Gastrocnemius medialis (tissue), 4 donors: Measurements from ENCODE around the gene EEF1A2. TPM values are rescaled to one million over a fixed set of nuclear protein-coding genes. Genes with fewer than 3 reads are reported as not detected.

Experiments used
- ATAC-seq, 2 donors: fragments of 150-250 bp; one replicate each; pipeline ENCODE4 v1.9.1; 2016
- DNase-seq, 2 donors: peaks; one replicate each; pipeline ENCODE4 v3.0.0-alpha.2; 2019
- H3K27ac ChIP-seq, 4 donors: fragments of 200-600 bp; sonication (generic); 1 replicate in 1 of 4; 2 replicates in 3 of 4; pipeline ENCODE4 v1.5.1; 2016 to 2018; ENCODE audit warnings: mild to moderate bottlenecking in 2 of 4, moderate library complexity in 1 of 4
- H3K27me3 ChIP-seq, 3 donors: fragments of 200-600 bp; sonication (generic) in 2 of 3; 1 replicate in 1 of 3; 2 replicates in 2 of 3; pipeline versions ENCODE4 v1.5.1 to v1.6.0; 2016 to 2019; ENCODE audit warnings: mild to moderate bottlenecking in 1 of 3, moderate library complexity in 1 of 3
- H3K36me3 ChIP-seq, 2 donors: fragments of 200-600 bp; sonication (generic) in 1 of 2; one replicate each; pipeline ENCODE4 v1.5.1; 2017 to 2018
- H3K4me1 ChIP-seq, 2 donors: fragments of 200-600 bp; sonication (generic) in 1 of 2; one replicate each; pipeline ENCODE4 v1.5.1; 2016 to 2017; ENCODE audit warnings: mild to moderate bottlenecking in 2 of 2
- H3K4me3 ChIP-seq, 4 donors: fragments of 200-600 bp; sonication (generic) in 3 of 4; 1 replicate in 1 of 4; 2 replicates in 3 of 4; pipeline ENCODE4 v1.5.1; 2016 to 2019; ENCODE audit warnings: mild to moderate bottlenecking in 2 of 4
- H3K9me3 ChIP-seq, 3 donors: fragments of 200-600 bp; sonication (generic) in 2 of 3; 1 replicate in 1 of 3; 2 replicates in 2 of 3; pipeline ENCODE4 v1.5.1; 2016 to 2019
- CTCF ChIP-seq, 5 experiments: fragments of 450-650 bp in 3 of 5; fragments of 200-600 bp in 2 of 5; sonication (generic) in 2 of 5; IDR thresholded peaks in 4 of 5; conservative IDR thresholded peaks in 1 of 5; 1 replicate in 4 of 5; 2 replicates in 1 of 5; pipeline ENCODE4 v1.5.1; 2016 to 2019; ENCODE audit warnings: antibody characterized with exemption in 5 of 5, mild to moderate bottlenecking in 3 of 5, moderate library complexity in 3 of 5
- POLR2A ChIP-seq, 2 donors: fragments of 450-650 bp; IDR thresholded peaks; one replicate each; pipeline ENCODE4 v1.6.1; 2017; ENCODE audit warnings: antibody characterized with exemption in 2 of 2, mild to moderate bottlenecking in 2 of 2, moderate library complexity in 2 of 2
- in situ Hi-C, 4 donors: fragments of 200-750 bp; cut with MboI; loops; one replicate each; pipeline versions ENCODE4 v1.15.0 to v1.8.0; 2017; ENCODE audit warnings: low sequenced_read_pairs in 4 of 4
- intact Hi-C: fragments of 100-400 bp; cut with DNase I; formaldehyde crosslinking; loops from one replicate; pipeline ENCODE4 v1.15.1; 2023; ENCODE audit warnings: low total_unique reads
- total RNA-seq, 4 donors: library from RNA; depleted of rRNA; stranded (reverse); fragments of >200 nt; gene quantifications; one replicate each; pipeline versions ENCODE4 v1.1.0 to v1.2.3, GENCODE V29; 2016

EEF1A2 gene
- total RNA-seq, 4 donors from 2014 or later, result 1,736 to 2,603 (median 2,395) TPM

DNA sequence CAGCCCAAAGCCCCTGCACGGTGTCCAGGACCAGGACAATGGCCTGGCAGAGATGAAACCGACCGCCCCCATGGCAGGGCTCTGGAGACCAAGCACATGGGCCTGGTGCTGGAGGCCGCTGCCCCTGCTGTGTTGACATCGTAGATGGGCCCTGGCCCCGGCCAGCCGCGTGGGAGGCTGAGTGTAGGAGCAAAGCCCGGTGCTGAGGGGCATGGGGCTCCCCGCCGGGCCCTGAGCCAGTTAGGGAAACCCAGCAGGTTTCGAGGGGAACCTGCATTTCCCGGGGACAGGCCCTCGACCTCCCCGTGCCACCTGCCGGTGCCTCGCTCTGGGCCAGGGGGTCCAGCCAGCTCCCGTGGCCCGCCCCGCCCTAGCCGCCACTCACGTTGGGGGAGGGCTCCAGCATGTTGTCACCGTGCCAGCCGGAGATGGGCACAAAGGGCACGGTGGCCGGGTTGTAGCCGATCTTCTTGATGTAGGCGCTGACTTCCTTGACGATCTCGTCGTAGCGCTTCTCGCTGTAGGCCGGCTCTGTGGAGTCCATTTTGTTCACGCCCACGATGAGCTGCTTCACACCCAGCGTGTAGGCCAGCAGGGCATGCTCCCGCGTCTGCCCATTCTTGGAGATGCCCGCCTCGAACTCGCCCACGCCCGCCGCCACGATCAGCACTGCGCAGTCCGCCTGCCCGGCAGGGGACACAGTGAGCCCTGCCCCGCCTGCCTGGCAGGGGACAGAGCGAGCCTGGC lies 4.3 kb downstream of the EEF1A2 start:
- Histone ChIP-seq H3K36me3 (peaks cover 0 to 61% of the 10 kb centered on the region in 2 donors), H3K27me3 (no peaks in the 10 kb centered on the region), H3K9me3 (no peaks in the 10 kb centered on the region), H3K4me1 (peaks cover 15 to 38% of the 10 kb centered on the region in 2 donors), H3K4me3 (no peak overlapping the region), H3K27ac (peak overlapping the region; percentile 31 to 100 (median 69))
- TF ChIP-seq POLR2A (IDR thresholded peaks at IDR 0.05) (no peak), CTCF (IDR thresholded peaks at IDR 0.05 in 4 of 5, conservative IDR thresholded peaks at IDR 0.05 in 1 of 5) (no peak)
- DNase-seq (peak in 1 of 2 donors; percentile 29), ATAC-seq (no peak)
- in situ Hi-C loops (no loop called here), intact Hi-C loops (no loop called here)

GRCh38 chr20:63494084-63494419 lies 4.8 kb downstream of the EEF1A2 start:
- Histone ChIP-seq H3K27me3 (no peaks in the 10 kb centered on the region), H3K36me3 (peaks cover 0 to 66% of the 10 kb centered on the region in 2 donors), H3K9me3 (no peaks in the 10 kb centered on the region), H3K4me1 (peaks cover 15 to 34% of the 10 kb centered on the region in 2 donors), H3K4me3 (no peak overlapping the region), H3K27ac (peak overlapping the region in 3 of 4 donors; percentile 41 to 100 (median 97))
- in situ Hi-C loops (no loop called here), intact Hi-C loops (no loop called here)
- ATAC-seq (no peak), DNase-seq (peak in 1 of 2 donors; percentile 16)
- no peak for TF ChIP-seq POLR2A (IDR thresholded peaks at IDR 0.05)

- Histone ChIP-seq H3K4me3 (no peak overlapping the region), H3K27me3 (no peaks in the 10 kb centered on the region), H3K27ac (peak overlapping the region; percentile 23 to 100 (median 71)), H3K9me3 (no peaks in the 10 kb centered on the region), H3K4me1 (peaks cover 15 to 37% of the 10 kb centered on the region in 2 donors), H3K36me3 (peaks cover 0 to 71% of the 10 kb centered on the region in 2 donors)
- in situ Hi-C loops, result no loop called here
- intact Hi-C loops, result no loop called here
- peak in 1 of 2 donors; percentile 32 for DNase-seq
- no peak for ATAC-seq
- TF ChIP-seq CTCF (IDR thresholded peaks at IDR 0.05 in 4 of 5, conservative IDR thresholded peaks at IDR 0.05 in 1 of 5) (no peak), POLR2A (IDR thresholded peaks at IDR 0.05) (no peak)
Measured at GRCh38 chr20:63493563-63494020, 5.3 kb downstream of the EEF1A2 start.

DNA sequence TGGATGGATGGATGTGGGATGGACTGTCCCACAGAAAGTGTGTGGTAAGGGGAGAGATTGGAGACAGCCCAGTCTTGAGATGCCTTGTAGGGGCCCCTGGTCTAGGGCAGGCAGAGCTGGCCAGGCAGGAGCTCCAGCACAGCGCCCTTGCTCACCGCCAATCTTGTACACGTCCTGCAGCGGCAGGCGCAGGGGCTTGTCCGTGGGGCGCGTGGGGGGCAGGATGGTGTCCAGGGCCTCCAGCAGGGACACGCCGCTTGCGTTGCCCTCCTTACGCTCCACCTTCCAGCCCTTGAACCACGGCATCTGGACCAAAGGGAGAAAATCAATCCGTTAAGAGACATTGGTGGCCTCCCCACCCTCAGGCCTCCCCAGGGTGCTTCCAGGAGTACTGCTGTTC lies 5.9 kb downstream of the EEF1A2 start:
- Histone ChIP-seq H3K36me3 (peaks cover 0 to 71% of the 10 kb centered on the region in 2 donors), H3K9me3 (no peaks in the 10 kb centered on the region), H3K27me3 (no peaks in the 10 kb centered on the region), H3K4me1 (peaks cover 15 to 39% of the 10 kb centered on the region in 2 donors), H3K4me3 (no peak overlapping the region), H3K27ac (peak overlapping the region in 1 of 4 donors; percentile 100)
- intact Hi-C loops (no loop called here), in situ Hi-C loops (no loop called here)
- DNase-seq (peak in 1 of 2 donors; percentile 11), ATAC-seq (no peak)
- TF ChIP-seq POLR2A (IDR thresholded peaks at IDR 0.05), result no peak
- TF ChIP-seq CTCF (IDR thresholded peaks at IDR 0.05 in 4 of 5, conservative IDR thresholded peaks at IDR 0.05 in 1 of 5), result no peak

DNA sequence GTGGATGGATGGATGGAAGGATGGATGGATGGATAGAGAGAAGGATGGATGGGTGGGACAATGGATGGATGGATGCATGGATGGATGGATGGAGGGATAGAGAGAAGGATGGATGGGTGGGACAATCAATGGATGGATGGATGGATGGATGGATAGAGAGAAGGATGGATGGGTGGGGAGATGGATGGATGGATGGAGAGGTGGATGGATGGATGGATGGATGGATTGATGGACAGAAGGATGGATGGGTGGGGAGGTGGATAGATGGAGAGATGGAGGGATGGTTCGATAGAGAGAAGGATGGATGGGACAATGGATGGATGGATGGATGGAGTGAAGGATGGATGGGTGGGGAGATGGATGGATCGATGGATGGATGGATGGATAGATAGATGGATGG lies 6.4 kb downstream of the EEF1A2 start:
- no peak for TF ChIP-seq POLR2A (IDR thresholded peaks at IDR 0.05)
- no peak for TF ChIP-seq CTCF (IDR thresholded peaks at IDR 0.05 in 4 of 5, conservative IDR thresholded peaks at IDR 0.05 in 1 of 5)
- Histone ChIP-seq H3K4me1 (peaks cover 15 to 38% of the 10 kb centered on the region in 2 donors), H3K4me3 (no peak overlapping the region), H3K27ac (no peak overlapping the region), H3K36me3 (peaks cover 0 to 71% of the 10 kb centered on the region in 2 donors), H3K9me3 (no peaks in the 10 kb centered on the region), H3K27me3 (no peaks in the 10 kb centered on the region)
- no peak for DNase-seq
- no peak for ATAC-seq
- in situ Hi-C loops, result no loop called here
- intact Hi-C loops, result no loop called here
